ENCODE measurements around the gene POLA2.

POLA2 gene

GRCh38 chr11:65280646-65281045 is 18.9 kb downstream of the POLA2 start:
- TF ChIP-seq, protein P1, sequence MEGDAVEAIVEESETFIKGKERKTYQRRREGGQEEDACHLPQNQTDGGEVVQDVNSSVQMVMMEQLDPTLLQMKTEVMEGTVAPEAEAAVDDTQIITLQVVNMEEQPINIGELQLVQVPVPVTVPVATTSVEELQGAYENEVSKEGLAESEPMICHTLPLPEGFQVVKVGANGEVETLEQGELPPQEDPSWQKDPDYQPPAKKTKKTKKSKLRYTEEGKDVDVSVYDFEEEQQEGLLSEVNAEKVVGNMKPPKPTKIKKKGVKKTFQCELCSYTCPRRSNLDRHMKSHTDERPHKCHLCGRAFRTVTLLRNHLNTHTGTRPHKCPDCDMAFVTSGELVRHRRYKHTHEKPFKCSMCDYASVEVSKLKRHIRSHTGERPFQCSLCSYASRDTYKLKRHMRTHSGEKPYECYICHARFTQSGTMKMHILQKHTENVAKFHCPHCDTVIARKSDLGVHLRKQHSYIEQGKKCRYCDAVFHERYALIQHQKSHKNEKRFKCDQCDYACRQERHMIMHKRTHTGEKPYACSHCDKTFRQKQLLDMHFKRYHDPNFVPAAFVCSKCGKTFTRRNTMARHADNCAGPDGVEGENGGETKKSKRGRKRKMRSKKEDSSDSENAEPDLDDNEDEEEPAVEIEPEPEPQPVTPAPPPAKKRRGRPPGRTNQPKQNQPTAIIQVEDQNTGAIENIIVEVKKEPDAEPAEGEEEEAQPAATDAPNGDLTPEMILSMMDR (IDR thresholded peaks at IDR 0.05; ENCODE audit: low read depth, low read length, missing control alignments), result no peak
- no peaks in the 10 kb centered on the region for H3K27me3 ChIP-seq (replicated peaks)
- H3K36me3 ChIP-seq (replicated peaks), result peaks cover 3% of the 10 kb centered on the region
- in situ Hi-C loops (cut with HindIII; ENCODE audit: low pct_ligation_motif_present, low sequenced_read_pairs), result no loop called here
- H3K27ac ChIP-seq, result peak overlapping the region; percentile 93
- H3K4me3 ChIP-seq (ENCODE audit: low read depth, low read length), result no peak overlapping the region
- peak; percentile 54 for DNase-seq

- no peak overlapping the region for H3K4me3 ChIP-seq (ENCODE audit: low read depth, low read length)
- peaks cover 7% of the 10 kb centered on the region for H3K36me3 ChIP-seq (replicated peaks)
- H3K27me3 ChIP-seq (replicated peaks), result no peaks in the 10 kb centered on the region
- TF ChIP-seq, protein P1 (IDR thresholded peaks at IDR 0.05; ENCODE audit: low read depth, low read length, missing control alignments), result no peak
- DNase-seq, result no peak
- in situ Hi-C loops (cut with HindIII; ENCODE audit: low pct_ligation_motif_present, low sequenced_read_pairs), result no loop called here
- H3K27ac ChIP-seq, result no peak overlapping the region
Observed at GRCh38 chr11:65286686-65287085, 24.9 kb downstream of the POLA2 start.

DNA sequence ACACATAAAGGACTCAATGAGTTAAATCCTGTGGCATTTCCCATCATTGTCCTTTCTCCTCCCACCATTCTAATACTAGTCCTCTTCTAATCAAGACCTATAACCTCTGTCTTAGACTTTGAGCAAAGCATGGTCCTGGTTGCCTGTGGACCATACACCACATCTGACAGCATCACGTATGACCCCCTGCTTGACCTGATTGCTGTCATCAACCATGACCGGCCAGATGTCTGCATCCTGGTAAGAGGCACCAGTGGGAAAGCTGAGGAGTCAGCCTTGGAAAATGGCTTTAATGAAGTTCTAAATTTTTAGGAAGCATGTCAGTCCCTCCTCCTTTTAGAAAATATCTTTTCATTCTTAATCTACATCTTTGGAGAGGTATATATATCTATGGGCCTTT is 25.8 kb downstream of the POLA2 start:
- DNase-seq, result no peak
- no peaks in the 10 kb centered on the region for H3K27me3 ChIP-seq (replicated peaks)
- peaks cover 4% of the 10 kb centered on the region for H3K36me3 ChIP-seq (replicated peaks)
- TF ChIP-seq, protein P1 (IDR thresholded peaks at IDR 0.05; ENCODE audit: low read depth, low read length, missing control alignments), result no peak
- in situ Hi-C loops (cut with HindIII; ENCODE audit: low pct_ligation_motif_present, low sequenced_read_pairs), result no loop called here
- no peak overlapping the region for H3K4me3 ChIP-seq (ENCODE audit: low read depth, low read length)
- H3K27ac ChIP-seq, result no peak overlapping the region

DNA sequence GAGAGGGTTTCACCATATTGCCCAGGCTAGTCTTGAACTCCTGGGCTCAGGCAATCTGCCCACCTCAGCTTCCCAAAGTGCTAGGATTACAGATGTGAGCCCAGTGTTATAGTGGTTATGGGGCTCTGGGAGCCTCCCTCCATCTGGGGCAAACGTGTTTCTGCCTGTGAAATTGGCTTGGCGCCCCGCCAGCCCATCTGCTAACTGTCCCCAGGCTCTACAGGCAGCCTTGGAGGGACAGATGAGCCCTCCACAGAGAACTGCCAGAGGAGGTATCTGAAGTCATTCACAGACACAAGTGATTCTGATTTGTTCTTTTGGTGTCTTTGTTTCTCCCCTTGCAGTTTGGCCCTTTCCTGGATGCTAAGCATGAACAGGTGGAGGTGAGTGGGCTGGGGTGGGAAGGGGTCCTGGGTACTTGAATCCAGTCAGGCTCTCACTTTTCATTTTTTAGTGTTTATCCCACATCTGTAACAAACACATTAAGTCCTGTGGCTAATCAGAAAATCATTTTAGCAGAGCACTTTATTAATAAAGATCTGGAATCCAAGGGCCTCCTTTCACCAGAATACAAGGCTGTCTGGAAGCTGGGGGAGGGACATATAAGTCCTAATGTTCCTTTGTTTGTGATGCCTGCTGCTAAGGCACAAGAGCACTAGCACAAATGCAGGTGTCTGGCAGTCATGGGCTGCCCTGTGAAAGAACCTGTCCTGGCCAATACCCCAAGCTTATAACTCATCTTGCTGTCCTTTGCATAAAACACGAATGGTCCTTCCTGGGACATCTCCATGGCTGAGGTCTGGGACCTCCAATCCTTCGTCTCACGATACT is 27.2 kb downstream of the POLA2 start:
- H3K4me3 ChIP-seq (ENCODE audit: low read depth, low read length), result no peak overlapping the region

DNA sequence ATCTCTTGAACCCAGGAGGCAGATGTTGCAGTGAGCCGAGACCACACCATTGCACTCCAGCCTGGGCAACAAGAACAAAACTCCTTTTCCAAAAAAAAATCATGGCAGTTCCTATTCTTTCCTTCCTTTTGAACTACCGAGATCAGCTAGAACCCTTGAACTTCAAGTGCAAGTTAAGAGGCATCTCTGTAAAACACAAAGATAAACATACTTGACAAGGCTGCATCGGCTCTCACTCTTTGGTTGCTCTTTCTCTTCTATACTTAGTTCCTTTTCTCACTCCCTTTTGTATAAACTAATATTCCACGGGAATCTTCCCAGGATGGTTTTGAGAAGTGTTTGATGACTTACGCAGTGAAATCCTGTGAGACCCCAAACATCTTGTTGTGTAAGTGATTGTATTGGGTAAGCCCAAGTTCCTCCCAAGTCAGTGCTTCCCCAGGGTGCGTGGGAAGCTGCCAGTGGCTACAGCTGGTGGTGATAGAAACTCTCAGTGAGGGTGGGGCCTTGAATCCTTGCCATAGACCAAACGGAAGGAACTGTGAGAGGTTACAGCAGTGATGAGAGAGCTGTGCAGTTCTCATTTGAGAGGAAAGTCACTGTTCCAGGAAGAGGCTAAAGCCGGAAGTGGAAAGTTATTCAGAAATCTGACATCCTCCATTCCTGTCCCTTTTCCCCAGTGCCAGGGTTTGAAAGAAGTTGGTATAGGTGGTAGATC is 28.8 kb downstream of the POLA2 start:
- Histone ChIP-seq H3K27me3 (replicated peaks) (no peaks in the 10 kb centered on the region), H3K36me3 (replicated peaks) (peaks cover 4% of the 10 kb centered on the region), H3K4me3 (ENCODE audit: low read depth, low read length) (no peak overlapping the region), H3K27ac (peak overlapping the region; percentile 100)
- peak; percentile 98 for DNase-seq
- in situ Hi-C loops (cut with HindIII; ENCODE audit: low pct_ligation_motif_present, low sequenced_read_pairs), result no loop called here
- TF ChIP-seq, protein P1 (IDR thresholded peaks at IDR 0.05; ENCODE audit: low read depth, low read length, missing control alignments), result no peak

More for the DNA sequence above, 27.2 kb downstream of the POLA2 start:
- in situ Hi-C loops (cut with HindIII; ENCODE audit: low pct_ligation_motif_present, low sequenced_read_pairs), result no loop called here
- TF ChIP-seq, protein P1 (IDR thresholded peaks at IDR 0.05; ENCODE audit: low read depth, low read length, missing control alignments), result no peak
- no peak overlapping the region for H3K27ac ChIP-seq
- H3K27me3 ChIP-seq (replicated peaks), result no peaks in the 10 kb centered on the region
- DNase-seq, result no peak
- peaks cover 4% of the 10 kb centered on the region for H3K36me3 ChIP-seq (replicated peaks)

All from brain microvascular endothelial cell (primary cell).